Caco-2 (cell line): Measurements from ENCODE around the gene ARHGEF33. TPM values are rescaled to one million over a fixed set of nuclear protein-coding genes. Genes with fewer than 3 reads are reported as not detected.
"Not testable (repeated sequence)": the region's sequence is repeated elsewhere in the genome, so short reads cannot be mapped to it uniquely, and the experiment has no call there.

Source experiments
- BruUV-seq: library from RNA; stranded (reverse); fragments of 400-500 nt; replicated peaks from 2 replicates; lab custom pipeline; 2021; lab: Mats Ljungman, UMichigan
- CTCF ChIA-PET: fragments of 300-600 bp; sonication (Branson Sonifier 250); formaldehyde crosslinking; loops from one replicate; lab custom pipeline; 2022; ENCODE audit warnings: antibody characterized with exemption; lab: Charles Lee
- POLR2A ChIA-PET: fragments of 300-600 bp; sonication (Branson Sonifier 250); formaldehyde crosslinking; loops from one replicate; lab custom pipeline; 2022; ENCODE audit warnings: antibody characterized with exemption; lab: Charles Lee
- DNase-seq, 2 experiments: peaks; one replicate each; pipeline versions ENCODE4 v3.0.0 to v3.0.0-alpha.2; 2020 to 2022
- H3K27me3 ChIP-seq: replicated peaks from 2 replicates; pipeline ENCODE4 v1.6.0; 2011; ENCODE audit warnings: low read length; ENCODE audit not compliant: control insufficient read depth, insufficient read depth
- H3K36me3 ChIP-seq: 2 replicates; pipeline ENCODE4 v1.5.1; 2011; ENCODE audit warnings: low read length; ENCODE audit not compliant: control insufficient read depth, insufficient read depth
- H3K4me1 ChIP-seq: fragments of 250-450 bp; sonication (Bioruptor Pico); 2 replicates; pipeline ENCODE4 v1.5.1; 2020; ENCODE audit warnings: mild to moderate bottlenecking
- H3K4me3 ChIP-seq: 2 replicates; pipeline ENCODE4 v1.5.1; 2011; ENCODE audit warnings: low read depth, mild to moderate bottlenecking, control low read depth, low read length
- H3K9me3 ChIP-seq: fragments of 250-450 bp; sonication (Bioruptor Pico); 2 replicates; pipeline ENCODE4 v1.5.1; 2020; ENCODE audit warnings: mild to moderate bottlenecking, moderate library complexity
- H3K27ac Mint-ChIP-seq: one replicate; pipeline ENCODE4 v1.8.0; 2022; ENCODE audit warnings: mixed read lengths; ENCODE audit not compliant: unreplicated experiment
- H3K27me3 Mint-ChIP-seq: one replicate; pipeline ENCODE4 v1.8.0; 2022; ENCODE audit warnings: mixed read lengths; ENCODE audit not compliant: insufficient read depth, unreplicated experiment
- H3K36me3 Mint-ChIP-seq: one replicate; pipeline ENCODE4 v1.8.0; 2022; ENCODE audit warnings: mild to moderate bottlenecking, mixed read lengths; ENCODE audit not compliant: insufficient read depth, unreplicated experiment
- H3K4me1 Mint-ChIP-seq: one replicate; pipeline ENCODE4 v1.8.0; 2022; ENCODE audit warnings: low read depth, mixed read lengths; ENCODE audit not compliant: unreplicated experiment
- H3K4me3 Mint-ChIP-seq: one replicate; pipeline ENCODE4 v1.8.0; 2022; ENCODE audit warnings: mild to moderate bottlenecking, moderate library complexity, mixed read lengths; ENCODE audit not compliant: unreplicated experiment
- H3K9me3 Mint-ChIP-seq: one replicate; pipeline ENCODE4 v1.8.0; 2022; ENCODE audit warnings: mixed read lengths; ENCODE audit not compliant: unreplicated experiment
- intact Hi-C: fragments of 100-400 bp; cut with micrococcal nuclease; formaldehyde crosslinking; loops from one replicate; pipeline ENCODE4 v1.10.0; 2022; ENCODE audit not compliant: unreplicated experiment
- total RNA-seq: library from RNA; stranded (reverse); gene quantifications from 2 replicates; pipeline ENCODE4 v1.2.3, GENCODE V29; 2022
- TF ChIP-seq, protein P1 (sequence below), 2 experiments: fragments of 200-600 bp in 1 of 2; IDR thresholded peaks; 1 replicate in 1 of 2; 2 replicates in 1 of 2; pipeline versions ENCODE4 v1.5.1 to v1.8.0; 2011 to 2022; ENCODE audit warnings: antibody characterized with exemption in 1 of 2, control low read depth in 1 of 2, inconsistent platforms in 1 of 2, low read depth in 1 of 2, low read length in 1 of 2, mild to moderate bottlenecking in 1 of 2, moderate library complexity in 1 of 2; ENCODE audit not compliant: insufficient read depth in 1 of 2, severe bottlenecking in 1 of 2, unreplicated experiment in 1 of 2

Gene ARHGEF33
- total RNA-seq, 1 experiment from 2014 or later, result not detected

DNA sequence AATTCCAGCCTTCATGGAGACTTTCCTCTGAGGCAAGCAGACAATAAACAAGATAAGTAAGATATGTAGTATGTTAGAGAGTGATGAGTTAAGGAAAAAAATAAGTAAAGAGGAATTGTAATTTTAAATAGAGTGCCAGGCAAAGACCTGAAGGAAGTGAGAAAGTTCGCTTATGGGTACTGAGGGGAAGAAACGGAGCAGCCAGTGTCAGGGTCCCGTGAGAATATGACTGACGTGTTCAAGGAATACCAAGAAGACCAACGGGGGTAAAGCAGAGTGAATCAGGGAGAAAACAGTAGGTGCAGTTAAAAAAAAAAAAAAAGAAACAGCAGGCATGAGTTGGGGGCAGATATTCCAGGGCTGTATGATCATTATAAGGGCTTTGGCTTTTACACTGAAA lies 45.1 kb downstream of the ARHGEF33 start:
- Mint-ChIP-seq H3K9me3 (no peaks in the 10 kb centered on the region), H3K4me1 (peaks cover 12% of the 10 kb centered on the region), H3K27me3 (no peaks in the 10 kb centered on the region), H3K27ac (no peak overlapping the region), H3K4me3 (no peak overlapping the region), H3K36me3 (no peaks in the 10 kb centered on the region)
- BruUV-seq, result no TSS peak
- TF ChIP-seq, protein P1, sequence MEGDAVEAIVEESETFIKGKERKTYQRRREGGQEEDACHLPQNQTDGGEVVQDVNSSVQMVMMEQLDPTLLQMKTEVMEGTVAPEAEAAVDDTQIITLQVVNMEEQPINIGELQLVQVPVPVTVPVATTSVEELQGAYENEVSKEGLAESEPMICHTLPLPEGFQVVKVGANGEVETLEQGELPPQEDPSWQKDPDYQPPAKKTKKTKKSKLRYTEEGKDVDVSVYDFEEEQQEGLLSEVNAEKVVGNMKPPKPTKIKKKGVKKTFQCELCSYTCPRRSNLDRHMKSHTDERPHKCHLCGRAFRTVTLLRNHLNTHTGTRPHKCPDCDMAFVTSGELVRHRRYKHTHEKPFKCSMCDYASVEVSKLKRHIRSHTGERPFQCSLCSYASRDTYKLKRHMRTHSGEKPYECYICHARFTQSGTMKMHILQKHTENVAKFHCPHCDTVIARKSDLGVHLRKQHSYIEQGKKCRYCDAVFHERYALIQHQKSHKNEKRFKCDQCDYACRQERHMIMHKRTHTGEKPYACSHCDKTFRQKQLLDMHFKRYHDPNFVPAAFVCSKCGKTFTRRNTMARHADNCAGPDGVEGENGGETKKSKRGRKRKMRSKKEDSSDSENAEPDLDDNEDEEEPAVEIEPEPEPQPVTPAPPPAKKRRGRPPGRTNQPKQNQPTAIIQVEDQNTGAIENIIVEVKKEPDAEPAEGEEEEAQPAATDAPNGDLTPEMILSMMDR (IDR thresholded peaks at IDR 0.05; ENCODE audit: insufficient read depth in 1 of 2, low read depth in 1 of 2, low read length in 1 of 2, severe bottlenecking in 1 of 2, unreplicated experiment in 1 of 2), result no peak
- no peak for DNase-seq
- POLR2A ChIA-PET, result no interaction called here
- Histone ChIP-seq H3K4me3 (no peak overlapping the region), H3K27me3 (no peaks in the 10 kb centered on the region; the same call in 1 of the 2 replicates), H3K9me3 (no peaks in the 10 kb centered on the region), H3K36me3 (no peaks in the 10 kb centered on the region), H3K4me1 (peaks cover 15% of the 10 kb centered on the region)
- intact Hi-C loops, result no loop called here
- CTCF ChIA-PET, result no interaction called here

DNA sequence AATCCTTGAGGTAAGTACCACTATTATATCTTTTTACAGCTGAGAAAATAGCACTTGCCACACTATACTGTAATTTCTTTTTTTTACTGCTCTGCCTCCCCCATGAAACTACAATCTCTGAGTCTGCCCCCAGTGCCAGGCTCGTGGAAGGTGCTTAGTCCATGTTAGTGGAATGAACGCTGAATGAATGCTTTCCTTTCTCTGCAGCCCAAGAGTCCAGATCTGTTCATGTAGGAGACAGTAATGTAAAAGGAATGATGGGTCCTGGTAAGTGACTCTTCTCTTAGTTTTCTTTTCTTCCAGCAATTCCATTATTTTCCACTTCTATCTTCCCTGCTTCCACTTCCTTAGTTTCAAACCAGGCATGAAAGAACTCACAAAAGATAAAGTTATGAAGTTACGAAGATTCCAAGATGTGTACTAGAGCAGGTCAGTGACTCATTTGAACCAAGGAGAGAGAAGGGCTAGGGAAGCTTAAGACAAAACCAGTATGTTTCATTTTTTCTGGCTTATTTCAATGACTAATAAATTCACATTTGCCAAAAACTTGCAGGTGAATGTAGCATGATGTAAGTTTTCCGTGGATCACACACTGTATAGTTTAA lies 46.0 kb downstream of the ARHGEF33 start:
- H3K9me3 ChIP-seq, result no peaks in the 10 kb centered on the region; the same call in 1 of the 2 replicates
- H3K27me3 ChIP-seq, result no peaks in the 10 kb centered on the region; the same call in 1 of the 2 replicates
- POLR2A ChIA-PET, result no interaction called here
- H3K27ac Mint-ChIP-seq, result no peak overlapping the region
- no TSS peak for BruUV-seq
- CTCF ChIA-PET, result no interaction called here
- no peak overlapping the region for H3K4me3 Mint-ChIP-seq
- intact Hi-C loops, result no loop called here
- H3K4me3 ChIP-seq, result no peak overlapping the region
- no peak for DNase-seq
- H3K36me3 ChIP-seq, result no peaks in the 10 kb centered on the region
- no peaks in the 10 kb centered on the region for H3K36me3 Mint-ChIP-seq
- no peaks in the 10 kb centered on the region for H3K27me3 Mint-ChIP-seq
- peaks cover 12% of the 10 kb centered on the region for H3K4me1 Mint-ChIP-seq
- H3K9me3 Mint-ChIP-seq, result no peaks in the 10 kb centered on the region
- TF ChIP-seq, protein P1 (IDR thresholded peaks at IDR 0.05; ENCODE audit: insufficient read depth in 1 of 2, low read depth in 1 of 2, low read length in 1 of 2, severe bottlenecking in 1 of 2, unreplicated experiment in 1 of 2), result no peak
- peaks cover 15% of the 10 kb centered on the region for H3K4me1 ChIP-seq

DNA sequence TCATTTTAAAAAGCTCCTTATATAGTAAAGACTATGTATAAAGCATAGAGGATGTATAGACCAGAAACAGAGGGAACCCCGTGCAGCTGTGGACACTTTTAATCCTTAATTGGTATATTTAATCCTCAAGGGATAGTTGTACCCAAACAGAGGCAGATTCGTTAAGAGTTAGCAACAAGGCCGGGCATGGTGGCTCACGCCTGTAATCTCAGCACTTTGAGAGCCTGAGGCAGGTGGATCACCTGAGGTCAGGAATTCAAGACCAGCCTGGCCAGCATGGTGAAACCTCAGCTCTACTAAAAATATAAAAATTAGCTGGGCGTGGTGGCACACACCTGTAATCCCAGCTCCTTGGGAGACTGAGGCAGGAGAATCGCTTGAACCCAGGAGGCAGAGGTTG lies 46.8 kb downstream of the ARHGEF33 start:
- H3K36me3 ChIP-seq, H3K27me3 ChIP-seq, H3K36me3 Mint-ChIP-seq, DNase-seq, H3K9me3 ChIP-seq, POLR2A ChIA-PET, H3K4me3 Mint-ChIP-seq, intact Hi-C loops, CTCF ChIA-PET, H3K27ac Mint-ChIP-seq, H3K4me3 ChIP-seq, BruUV-seq, H3K27me3 Mint-ChIP-seq, H3K9me3 Mint-ChIP-seq: not testable (repeated sequence)
- H3K4me1 Mint-ChIP-seq, result peaks cover 12% of the 10 kb centered on the region
- H3K4me1 ChIP-seq, result peaks cover 15% of the 10 kb centered on the region
